ENCODE data around the gene NFASC.

- TF ChIP-seq ETV6 (CRISPR knock-in tag; IDR thresholded peaks at IDR 0.05) (no peak), TEAD4 (CRISPR knock-in tag; IDR thresholded peaks at IDR 0.05) (no peak), MAX (CRISPR knock-in tag; IDR thresholded peaks at IDR 0.05) (no peak), CTCF (IDR thresholded peaks at IDR 0.05) (no peak), STAT6 (CRISPR knock-in tag; conservative IDR thresholded peaks at IDR 0.05; ENCODE audit: low read depth) (no peak), CBFB (CRISPR knock-in tag; IDR thresholded peaks at IDR 0.05; ENCODE audit: low read depth) (no peak), FOXK1 (CRISPR knock-in tag; IDR thresholded peaks at IDR 0.05) (no peak), SMAD3 (CRISPR knock-in tag; IDR thresholded peaks at IDR 0.05; ENCODE audit: borderline replicate concordance) (no peak), SMAD4 (CRISPR knock-in tag; IDR thresholded peaks at IDR 0.05) (no peak), GABPB1 (CRISPR knock-in tag; IDR thresholded peaks at IDR 0.05) (no peak), IRF2 (CRISPR knock-in tag; IDR thresholded peaks at IDR 0.05; ENCODE audit: borderline replicate concordance, low read depth) (no peak)
Observed at GRCh38 chr1:204878621-204879234, 8.1 kb downstream of the NFASC start.

Measured in WTC11 (cell line).